HG02885 (cell line): Measurements from ENCODE around the gene ATRNL1.

Experiments
- ATAC-seq: cut with Tn5 transposase; IDR thresholded peaks from one replicate; pipeline ENCODE4 v1.9.1; 2021; ENCODE audit warnings: mild to moderate bottlenecking; ENCODE audit not compliant: unreplicated experiment, poor library complexity

Gene ATRNL1

DNA sequence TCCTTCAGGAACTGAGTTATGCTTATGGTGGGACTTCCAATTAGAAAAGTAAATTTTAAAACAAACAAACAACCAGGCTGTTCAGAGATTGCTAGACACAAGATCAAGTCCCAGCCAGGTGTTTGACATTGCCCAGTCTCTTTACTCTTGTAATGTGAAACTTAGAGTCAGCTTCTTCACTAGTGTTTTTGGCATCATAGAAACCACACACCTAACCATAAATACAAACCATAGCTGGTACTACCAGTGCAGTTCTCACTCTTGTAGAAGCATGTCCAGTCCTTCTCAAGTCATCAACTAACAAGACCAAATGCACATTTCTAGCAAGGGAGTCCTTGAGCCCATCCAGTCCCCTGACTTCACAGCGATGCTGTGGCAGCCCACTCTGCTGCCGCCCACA, 839.9 kb downstream of the ATRNL1 start:
- ATAC-seq = no peak

DNA sequence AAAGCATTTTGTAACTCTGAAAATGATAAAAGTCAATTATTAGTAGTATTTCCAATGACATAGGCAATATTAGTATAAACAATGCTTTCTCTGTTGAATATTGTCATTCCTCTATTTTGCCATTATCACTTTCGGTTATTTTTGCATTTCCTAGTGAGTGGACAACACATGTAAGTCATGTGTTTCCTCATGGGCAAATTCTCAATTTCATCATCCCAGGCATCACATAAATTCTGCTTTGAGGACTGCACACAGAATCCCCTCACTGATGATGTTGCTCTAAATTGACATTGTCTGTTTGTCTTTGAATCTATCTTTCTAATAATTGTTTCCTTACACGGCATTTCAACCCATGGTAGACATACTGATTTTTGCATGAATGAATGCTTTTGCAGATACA, 842.6 kb downstream of the ATRNL1 start:
- ATAC-seq = no peak

DNA sequence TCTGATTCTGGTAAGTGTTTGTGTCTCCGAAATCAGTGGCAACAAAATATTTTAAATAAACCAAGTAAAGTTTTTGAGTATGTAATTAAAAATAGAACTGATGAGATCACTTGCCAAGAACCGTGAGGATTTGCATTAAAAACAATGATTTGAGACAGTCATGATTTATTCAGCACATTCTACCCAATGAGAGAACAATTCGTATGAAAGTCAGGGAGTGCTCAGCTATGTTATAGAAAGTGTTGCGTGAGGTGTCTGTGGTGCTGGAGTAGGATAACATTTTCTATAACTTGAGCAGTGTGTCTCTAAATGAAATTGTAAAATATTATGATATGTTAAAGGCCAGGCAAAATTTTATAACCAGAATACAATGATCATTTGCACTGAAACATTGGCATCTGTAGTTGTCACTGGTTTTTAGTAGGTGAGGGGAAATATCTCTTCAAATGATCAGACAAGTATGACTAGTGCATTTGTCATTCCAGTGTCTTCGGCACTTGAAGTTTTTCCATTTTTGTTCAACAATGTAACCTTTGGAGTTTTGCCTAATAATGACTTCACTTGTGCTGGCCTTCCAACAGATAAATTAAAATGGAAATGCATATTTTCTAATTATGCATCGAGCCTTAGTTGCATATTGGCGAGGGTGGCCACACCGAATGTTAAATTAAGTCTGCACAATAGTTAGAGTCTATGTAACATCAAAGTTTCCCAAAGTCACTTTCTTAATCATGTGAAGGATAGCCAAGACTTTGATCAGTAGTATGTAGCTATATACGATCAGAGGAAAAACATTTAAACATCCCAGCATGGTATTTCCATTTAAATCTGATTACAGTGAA, 844.0 kb downstream of the ATRNL1 start:
- ATAC-seq = no peak

DNA sequence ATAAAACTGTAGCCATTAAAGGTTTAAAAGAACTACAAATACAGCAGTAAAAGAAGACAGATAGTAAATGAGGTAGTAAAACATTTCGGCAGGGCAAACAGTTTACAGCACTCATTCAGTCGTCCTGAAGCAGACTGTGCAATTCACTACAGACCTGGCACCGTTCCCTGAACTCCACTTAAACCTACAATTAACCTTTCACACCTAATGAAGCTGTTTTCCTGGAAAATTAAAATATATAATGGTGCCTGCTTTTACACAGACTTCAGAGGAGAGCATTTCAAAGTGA, 844.5 kb downstream of the ATRNL1 start:
- no peak for ATAC-seq

DNA sequence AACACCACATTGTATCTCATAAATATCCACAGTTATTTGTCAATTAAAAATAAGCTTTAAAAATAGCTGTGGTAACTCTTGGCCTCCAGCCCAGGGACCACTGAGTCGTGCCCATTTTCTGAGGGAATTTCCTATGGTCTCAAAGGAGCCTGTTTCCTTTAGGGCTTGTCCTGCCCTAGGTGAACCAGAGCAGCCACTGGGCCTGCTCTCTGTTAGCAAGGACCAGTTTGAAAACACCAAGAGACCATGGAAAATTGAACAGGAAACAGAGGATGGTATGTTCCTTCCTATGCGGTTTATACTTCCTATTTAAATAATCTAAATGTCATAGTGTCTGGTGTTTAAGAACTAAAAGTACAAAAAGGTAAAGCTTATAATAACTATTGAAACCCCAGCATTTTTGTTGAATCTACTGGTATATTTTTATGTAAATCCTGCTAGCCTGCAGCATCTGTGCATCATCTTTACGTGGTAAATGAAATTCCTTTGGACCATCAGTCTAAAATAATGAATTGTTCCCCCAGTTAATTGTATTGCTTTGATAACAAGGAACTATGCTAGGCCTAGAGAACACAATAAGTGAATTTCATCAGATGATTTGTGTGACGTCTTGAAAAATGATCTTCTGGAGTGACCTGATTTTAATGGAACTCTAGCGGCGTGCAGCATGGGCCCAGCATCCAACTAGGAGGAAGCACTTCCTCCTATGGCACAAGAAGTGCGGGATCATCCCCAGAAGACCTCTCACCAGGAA, 846.1 kb downstream of the ATRNL1 start:
- no peak for ATAC-seq

DNA sequence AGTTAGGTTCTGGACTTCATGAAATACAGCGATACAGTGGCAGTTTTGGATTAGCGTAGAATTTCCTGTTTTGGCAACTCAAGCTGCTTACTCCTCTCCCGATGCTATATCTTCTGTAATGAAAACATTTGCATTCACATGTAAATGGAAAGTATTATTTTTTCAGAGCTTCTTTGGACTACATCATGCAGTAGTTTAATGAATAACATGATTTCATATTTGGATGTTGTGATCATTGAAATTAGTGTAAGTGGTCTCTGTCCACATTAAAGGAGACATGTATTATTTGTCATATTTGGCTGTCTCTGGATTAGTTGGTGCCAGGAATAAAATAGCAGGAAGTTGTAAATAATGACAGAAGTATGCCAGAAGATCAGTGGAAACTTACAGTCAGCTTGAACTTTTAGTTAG, 848.2 kb downstream of the ATRNL1 start:
- no peak for ATAC-seq

DNA sequence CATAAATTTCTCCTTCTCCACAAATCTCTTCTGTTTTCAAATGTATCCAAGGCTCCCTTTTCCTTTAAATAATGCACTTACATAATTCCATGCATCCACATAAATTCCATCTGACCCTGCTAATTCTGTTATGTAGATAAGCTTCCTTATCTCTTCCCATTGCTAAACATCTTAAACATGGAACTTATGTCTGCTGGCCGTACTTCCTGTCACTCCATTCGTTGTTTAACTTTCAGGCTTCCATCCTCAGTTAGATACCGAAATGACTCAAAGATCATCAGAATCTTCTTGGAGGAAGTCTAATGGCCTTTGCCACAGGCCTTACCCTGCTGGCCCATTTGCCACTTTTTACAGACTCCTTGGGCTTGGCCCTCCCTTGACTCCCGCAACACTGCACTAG, 848.9 kb downstream of the ATRNL1 start:
- no peak for ATAC-seq

DNA sequence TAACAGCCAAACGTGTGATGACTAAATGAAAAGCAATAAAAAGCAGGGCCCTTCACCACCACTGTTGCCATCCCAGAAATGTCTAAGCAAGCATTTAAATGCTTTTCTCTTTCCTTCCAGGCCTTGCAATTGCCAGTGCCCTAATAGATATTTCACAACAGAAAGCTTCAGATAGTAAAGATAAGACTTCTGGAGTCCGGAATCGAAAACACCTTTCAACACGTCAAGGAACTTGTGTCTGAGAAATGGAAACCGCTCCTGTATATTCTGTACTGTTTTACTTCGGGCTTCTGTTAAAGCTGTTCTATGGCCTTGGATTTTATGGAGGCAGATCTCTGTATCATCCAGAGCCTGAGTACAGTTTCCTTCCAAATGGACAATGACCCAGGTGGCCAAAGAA, 851.4 kb downstream of the ATRNL1 start:
- ATAC-seq = no peak

DNA sequence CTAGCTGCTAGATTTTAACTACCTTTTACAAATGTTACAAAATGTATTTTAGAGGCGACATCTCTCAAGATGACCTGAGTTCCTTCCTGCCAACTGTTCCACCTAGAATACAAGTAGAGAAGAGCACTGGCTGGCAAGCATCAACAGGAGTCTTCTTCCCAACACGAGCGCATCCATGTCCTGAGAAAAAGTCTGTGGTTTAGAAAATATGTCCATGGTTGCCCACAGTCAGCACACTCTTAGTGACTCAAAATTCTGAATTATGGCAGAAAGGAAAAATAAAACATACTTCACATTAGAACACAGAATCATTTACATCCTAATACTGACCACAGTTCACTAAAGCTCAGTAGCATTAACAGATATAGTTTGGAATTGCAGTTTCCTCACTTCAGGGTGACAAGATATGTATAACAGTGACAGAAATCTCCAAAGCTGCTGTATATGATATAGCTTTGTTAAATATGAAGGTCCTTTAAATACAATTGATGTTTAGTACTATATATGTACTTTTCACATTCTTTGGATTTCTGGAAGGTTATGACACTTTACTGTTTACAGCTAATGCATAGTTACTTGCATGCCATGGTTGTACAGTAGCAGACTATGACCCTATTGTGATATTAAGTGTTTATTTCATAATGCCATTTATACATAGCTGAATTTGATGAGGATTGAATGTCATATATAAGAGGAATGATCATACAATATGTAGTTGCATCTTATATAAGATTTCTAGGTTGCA, 852.7 kb downstream of the ATRNL1 start:
- ATAC-seq = no peak

DNA sequence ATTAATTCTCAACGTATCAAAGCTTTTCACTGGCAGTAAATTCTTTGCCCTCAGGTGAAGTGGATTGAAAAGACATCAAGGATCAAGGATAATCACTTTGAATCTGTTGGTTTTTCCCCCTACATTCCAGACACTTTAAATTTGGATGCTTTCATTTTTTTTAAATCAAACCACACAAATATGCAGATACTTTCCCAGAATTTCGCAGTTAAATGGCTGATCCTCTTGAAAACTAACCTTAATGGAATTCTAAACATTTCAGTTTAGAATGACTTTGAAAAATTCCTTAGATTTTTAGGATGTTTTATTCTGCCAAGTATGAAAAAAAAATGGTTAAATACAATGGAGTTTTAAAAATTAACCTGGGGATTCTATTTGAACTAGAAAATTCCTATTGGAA, 853.9 kb downstream of the ATRNL1 start:
- ATAC-seq = no peak

DNA sequence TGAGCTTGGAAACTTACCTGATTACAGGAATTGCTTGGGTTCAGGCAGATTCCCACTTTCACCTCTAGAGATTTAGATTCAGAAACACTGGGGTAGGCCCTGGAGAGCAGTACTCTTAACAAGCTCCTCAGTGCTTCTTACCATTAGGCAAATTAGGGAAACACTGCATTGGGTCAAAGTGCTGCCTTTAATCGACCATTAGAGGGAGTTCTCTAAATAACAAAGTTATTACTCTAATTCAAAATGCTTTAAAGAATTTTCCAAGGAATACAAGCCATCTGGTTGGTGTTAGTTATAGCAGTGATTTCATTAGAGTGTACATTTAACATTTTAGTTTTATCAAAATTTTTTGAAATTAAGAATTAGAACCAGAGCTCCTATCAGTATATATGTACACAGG, 855.3 kb downstream of the ATRNL1 start:
- ATAC-seq = no peak

DNA sequence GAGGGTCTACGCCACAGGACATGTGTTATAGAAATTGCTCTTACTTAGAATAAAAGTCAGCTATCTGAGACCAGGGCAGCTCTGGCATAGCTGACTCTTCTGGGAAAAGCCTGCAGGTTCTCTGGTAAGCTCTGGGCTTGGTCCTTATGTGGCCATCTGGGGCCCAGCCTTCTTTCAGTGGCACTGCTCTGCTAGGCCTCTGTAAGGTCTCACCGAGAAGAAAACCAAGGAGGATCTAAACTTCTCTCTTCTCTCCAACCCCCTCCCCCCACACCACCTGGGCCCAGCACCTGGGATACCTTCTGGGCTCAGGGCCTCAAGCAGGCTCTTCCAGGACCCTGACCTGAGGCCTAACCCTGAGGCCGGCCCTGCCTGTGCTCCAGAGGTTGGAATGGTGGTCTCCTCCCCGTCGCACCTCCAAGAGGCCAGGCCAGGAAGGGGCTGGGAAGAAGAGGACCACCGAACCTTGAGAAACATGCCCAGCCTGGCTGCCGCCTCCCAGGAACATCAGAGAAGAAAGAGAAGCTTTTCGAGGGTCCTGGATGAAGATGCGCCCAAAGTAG, 856.2 kb downstream of the ATRNL1 start:
- ATAC-seq = no peak

DNA sequence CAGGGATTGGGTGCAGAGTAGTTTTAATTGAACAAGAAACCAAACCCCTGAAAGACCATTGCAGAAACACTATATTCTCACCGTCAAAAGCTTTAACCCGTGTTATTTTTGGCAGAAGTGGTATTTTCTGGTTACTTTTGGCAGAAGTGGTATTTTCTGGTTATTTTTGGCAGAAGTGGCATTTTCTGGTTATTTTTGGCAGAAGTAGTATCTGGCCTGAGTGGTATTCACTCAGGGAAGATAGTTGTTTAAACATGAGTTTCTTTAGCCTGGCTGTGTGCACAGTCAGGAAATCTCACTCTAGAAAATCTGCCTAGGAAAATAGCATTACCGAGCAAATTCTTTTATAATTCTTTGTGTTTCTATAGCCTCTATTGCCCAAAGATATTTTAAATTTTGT, 857.2 kb downstream of the ATRNL1 start:
- ATAC-seq = no peak

DNA sequence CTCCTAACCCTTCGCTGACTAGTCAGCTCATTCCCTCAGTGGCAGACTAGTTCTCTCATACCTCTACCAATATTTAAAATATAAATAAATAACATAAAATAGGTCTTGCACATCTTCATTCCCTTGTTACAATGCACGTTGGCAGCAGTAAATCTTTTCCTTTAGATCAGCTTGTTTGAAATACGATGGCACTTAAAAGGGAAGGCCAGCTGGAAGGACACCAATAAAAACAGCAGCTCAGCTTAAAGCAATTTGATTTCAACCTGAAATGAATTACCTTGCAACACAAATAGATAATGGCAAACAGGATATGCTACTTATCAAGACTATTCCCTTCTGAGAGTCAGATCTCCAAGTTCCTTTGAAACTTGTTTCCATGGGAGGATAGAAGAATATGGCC, 858.1 kb downstream of the ATRNL1 start:
- ATAC-seq = no peak

DNA sequence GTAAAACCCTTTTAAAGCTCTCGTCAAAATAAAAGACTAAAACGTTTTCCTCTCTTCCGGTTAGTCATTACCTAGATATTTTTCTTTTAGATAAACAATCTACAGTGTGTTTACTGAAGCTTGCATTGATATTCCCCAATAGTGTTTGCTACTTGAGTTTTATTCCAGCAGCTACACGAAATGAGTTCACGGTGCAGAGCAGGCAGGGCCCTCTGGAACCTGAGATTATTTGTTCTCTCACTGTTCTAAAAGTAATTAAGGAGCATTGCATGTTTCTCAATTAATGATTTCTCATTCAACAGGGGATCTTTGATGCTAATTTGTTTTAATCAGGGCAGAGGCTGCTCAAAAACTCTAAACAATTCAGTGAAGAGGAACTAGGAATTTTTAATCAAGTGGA, 860.1 kb downstream of the ATRNL1 start:
- no peak for ATAC-seq

DNA sequence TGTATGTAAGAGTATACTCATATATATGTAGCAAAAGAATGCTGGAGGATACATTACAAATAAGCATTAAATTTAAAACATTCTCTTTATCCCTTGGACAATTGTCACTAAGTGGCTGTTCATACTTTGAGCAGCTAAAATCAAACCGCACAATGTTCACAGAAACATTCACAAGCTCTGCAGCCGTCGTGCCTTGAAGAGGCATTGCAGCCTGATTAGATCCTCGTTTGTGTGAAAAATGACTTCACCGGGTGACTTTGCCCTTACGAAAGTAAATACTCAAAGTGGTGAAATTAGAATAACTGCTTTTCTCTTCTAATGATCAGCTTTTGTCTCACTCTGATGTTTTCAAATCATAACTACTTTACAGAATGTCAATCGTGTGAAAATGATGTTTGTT, 860.8 kb downstream of the ATRNL1 start:
- no peak for ATAC-seq

DNA sequence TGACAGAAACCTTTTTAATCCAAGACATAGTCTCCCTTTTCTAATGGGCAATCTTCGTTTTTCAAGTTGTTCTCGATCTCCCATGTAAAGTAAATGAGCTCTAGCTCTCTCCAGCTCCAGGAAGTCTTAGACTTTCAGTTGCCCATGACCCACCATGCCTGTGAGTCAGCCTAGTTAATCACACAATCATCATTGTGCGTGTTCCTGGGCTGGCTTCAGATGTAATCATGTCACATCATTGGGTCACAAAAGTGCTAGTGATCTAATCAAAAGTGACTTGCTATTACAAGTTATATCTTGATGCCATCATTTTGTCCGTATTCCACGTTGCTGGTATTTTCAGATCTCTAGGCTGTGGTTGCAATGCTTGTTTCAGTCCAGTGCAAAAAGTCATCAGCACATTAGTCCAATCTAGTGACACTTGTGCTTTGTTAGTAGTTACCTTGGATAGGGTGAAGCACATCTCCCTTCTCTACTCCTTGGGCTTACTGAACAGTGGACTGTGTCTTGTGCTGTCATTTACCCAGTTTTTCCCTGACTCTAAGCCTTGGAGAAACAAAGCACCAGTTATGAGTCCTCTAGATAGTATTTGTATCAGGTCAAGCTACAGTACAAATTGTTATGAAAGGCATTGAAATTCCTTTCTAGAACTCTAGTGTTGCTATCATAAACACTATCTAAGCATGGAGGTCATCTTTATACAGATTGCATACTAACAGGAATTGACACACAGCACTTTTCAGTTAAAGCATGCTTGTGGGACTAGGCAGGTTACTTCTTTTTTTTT, 863.3 kb downstream of the ATRNL1 start:
- no peak for ATAC-seq

DNA sequence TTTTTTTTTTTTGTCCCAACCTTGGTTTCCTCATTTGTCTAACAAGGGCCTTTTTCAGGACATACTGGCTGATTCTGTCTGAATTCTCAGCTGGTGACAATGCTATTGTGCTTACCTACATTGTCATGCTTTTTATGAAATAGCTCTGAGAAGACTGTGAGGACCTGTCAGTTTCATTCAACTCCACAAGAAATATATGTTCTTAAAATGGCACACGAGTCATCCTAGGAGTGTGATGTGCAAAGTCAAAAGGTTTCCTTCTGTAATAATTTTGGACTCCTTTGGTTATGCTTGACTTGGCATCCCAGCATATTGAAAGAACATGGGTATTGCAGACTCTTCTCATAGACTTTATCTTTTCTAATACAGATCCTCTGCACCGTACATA, 863.8 kb downstream of the ATRNL1 start:
- no peak for ATAC-seq

DNA sequence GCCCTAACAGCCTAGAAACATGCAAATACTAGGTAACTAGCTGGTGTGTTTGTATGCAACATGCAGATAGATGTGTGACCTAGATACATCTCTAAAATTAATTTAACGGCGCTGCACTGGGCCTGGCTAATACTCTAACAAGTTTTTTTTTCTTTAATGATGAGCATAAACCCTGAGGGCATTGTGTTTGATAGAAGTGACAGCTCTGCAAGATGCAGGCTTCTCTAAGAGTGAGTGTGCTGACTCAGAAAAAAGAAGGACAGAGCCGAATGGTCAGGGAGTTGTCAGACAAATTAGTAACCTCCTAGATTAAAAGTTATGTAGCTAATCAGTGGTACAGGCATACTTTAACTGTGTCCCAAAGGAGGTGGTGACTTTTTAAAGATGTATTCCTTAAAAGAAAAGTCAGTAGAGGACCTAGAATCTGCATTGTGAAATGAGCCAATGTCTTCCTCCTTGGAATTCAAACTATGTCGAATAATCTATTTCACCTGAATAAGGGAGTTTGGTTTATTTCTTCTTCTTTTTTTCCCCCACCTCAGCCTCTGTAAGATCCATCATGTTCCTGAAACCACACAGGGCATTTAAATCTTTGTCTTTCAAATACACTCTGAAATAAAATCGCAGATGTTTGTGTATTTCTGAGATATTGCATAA, 864.7 kb downstream of the ATRNL1 start:
- no peak for ATAC-seq

DNA sequence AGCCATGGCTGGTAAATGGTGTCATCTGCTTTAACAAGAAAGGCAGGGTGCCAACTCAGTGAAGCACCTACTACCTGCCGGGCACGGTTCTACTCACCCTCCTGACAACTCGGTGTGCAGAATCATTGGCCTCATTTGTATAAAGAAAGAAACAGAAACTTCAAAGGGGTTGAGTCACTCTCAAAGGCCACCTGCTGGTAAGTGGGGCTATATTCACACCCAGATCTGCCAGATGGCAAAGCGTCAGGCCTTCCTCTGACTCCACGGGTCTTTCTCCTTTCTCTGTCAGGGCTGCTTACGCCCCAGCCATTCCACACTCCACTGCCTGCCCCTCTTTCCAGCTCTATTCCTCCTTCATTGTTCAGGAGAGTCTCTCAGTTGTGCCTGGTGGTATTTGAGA, 870.7 kb downstream of the ATRNL1 start:
- no peak for ATAC-seq
